BE2C (cell line): ENCODE data around the gene SND1.
A peak's percentile ranks its signal among the peaks of the same experiment; 100 is the strongest.

ENCODE experiments used
- DNase-seq: peaks from one replicate; pipeline ENCODE4 v3.0.0-alpha.2; 2020
- H3K27me3 ChIP-seq: fragments of 250-450 bp; sonication (Bioruptor Pico); 2 replicates; pipeline ENCODE4 v1.5.1; 2020; ENCODE audit warnings: mild to moderate bottlenecking
- H3K36me3 ChIP-seq: fragments of 250-450 bp; sonication (Bioruptor Pico); 2 replicates; pipeline ENCODE4 v1.5.1; 2020; ENCODE audit warnings: mild to moderate bottlenecking
- H3K4me1 ChIP-seq: fragments of 250-450 bp; sonication (Bioruptor Pico); 2 replicates; pipeline ENCODE4 v1.5.1; 2020
- H3K4me3 ChIP-seq: 2 replicates; pipeline ENCODE4 v1.5.1; 2011; ENCODE audit warnings: low read depth, low read length
- H3K9me3 ChIP-seq: fragments of 250-450 bp; sonication (Bioruptor Pico); 2 replicates; pipeline ENCODE4 v1.5.1; 2020
- CTCF ChIP-seq: IDR thresholded peaks from 2 replicates; pipeline ENCODE4 v1.5.1; 2012; ENCODE audit warnings: mild to moderate bottlenecking, low read depth, low read length

The SND1 gene

GRCh38 chr7:128019288-128019687 lies 367.3 kb downstream of the SND1 start:
- no peaks in the 10 kb centered on the region for H3K27me3 ChIP-seq
- no peak for DNase-seq
- no peak for TF ChIP-seq CTCF
- no peak overlapping the region for H3K4me3 ChIP-seq
- no peaks in the 10 kb centered on the region for H3K9me3 ChIP-seq
- H3K36me3 ChIP-seq = no peaks in the 10 kb centered on the region; the same call in 1 of the 2 replicates
- H3K4me1 ChIP-seq = peaks cover 9% of the 10 kb centered on the region; the same call in 1 of the 2 replicates

- no peaks in the 10 kb centered on the region for H3K9me3 ChIP-seq
- no peaks in the 10 kb centered on the region for H3K27me3 ChIP-seq
- H3K4me3 ChIP-seq = no peak overlapping the region
- H3K36me3 ChIP-seq = no peaks in the 10 kb centered on the region; the same call in 1 of the 2 replicates
- peak; percentile 62 for TF ChIP-seq CTCF
- peak; percentile 39 for DNase-seq
- peaks cover 13% of the 10 kb centered on the region; the same call in 1 of the 2 replicates for H3K4me1 ChIP-seq
These were observed 368.2 kb downstream of the SND1 start for GRCh38 chr7:128020159-128020558.

GRCh38 chr7:128021366-128021765 lies 369.4 kb downstream of the SND1 start:
- no peaks in the 10 kb centered on the region for H3K27me3 ChIP-seq
- no peaks in the 10 kb centered on the region for H3K9me3 ChIP-seq
- DNase-seq = no peak
- no peak for TF ChIP-seq CTCF
- H3K4me3 ChIP-seq = no peak overlapping the region
- no peaks in the 10 kb centered on the region; the same call in 1 of the 2 replicates for H3K36me3 ChIP-seq
- H3K4me1 ChIP-seq = peaks cover 13% of the 10 kb centered on the region; the same call in 1 of the 2 replicates

GRCh38 chr7:128022631-128023532 lies 370.9 kb downstream of the SND1 start:
- Histone ChIP-seq H3K9me3 (no peaks in the 10 kb centered on the region), H3K4me3 (no peak overlapping the region), H3K27me3 (no peaks in the 10 kb centered on the region), H3K36me3 (no peaks in the 10 kb centered on the region; the same call in 1 of the 2 replicates), H3K4me1 (peaks cover 13% of the 10 kb centered on the region; the same call in 1 of the 2 replicates)
- DNase-seq = no peak
- no peak for TF ChIP-seq CTCF

- Histone ChIP-seq H3K36me3 (peaks cover 3% of the 10 kb centered on the region; the same call in 1 of the 2 replicates), H3K4me3 (no peak overlapping the region), H3K27me3 (no peaks in the 10 kb centered on the region), H3K4me1 (peaks cover 13% of the 10 kb centered on the region; the same call in 1 of the 2 replicates), H3K9me3 (no peaks in the 10 kb centered on the region)
- TF ChIP-seq CTCF = no peak
- DNase-seq = no peak
These were observed 372.2 kb downstream of the SND1 start for GRCh38 chr7:128024151-128024550.

GRCh38 chr7:128025380-128025779 lies 373.4 kb downstream of the SND1 start:
- peaks cover 13% of the 10 kb centered on the region; the same call in 1 of the 2 replicates for H3K4me1 ChIP-seq
- TF ChIP-seq CTCF = no peak

More at GRCh38 chr7:128025380-128025779, 373.4 kb downstream of the SND1 start:
- DNase-seq = no peak
- H3K4me3 ChIP-seq = no peak overlapping the region
- no peaks in the 10 kb centered on the region for H3K27me3 ChIP-seq
- no peaks in the 10 kb centered on the region for H3K9me3 ChIP-seq
- H3K36me3 ChIP-seq = peaks cover 7% of the 10 kb centered on the region; the same call in 1 of the 2 replicates
